Effector memory CD4-positive, alpha-beta T cell (primary cell): ENCODE results near the gene PCBP3.

Experiments used
- DNase-seq, 3 donors: peaks; one replicate each; pipeline ENCODE4 v3.0.0-alpha.2; 2020
- H3K27ac ChIP-seq: 2 replicates; pipeline ENCODE4 v1.7.0; 2013; ENCODE audit warnings: mild to moderate bottlenecking, low read length, moderate library complexity; ENCODE audit not compliant: insufficient read depth, poor library complexity, severe bottlenecking
- H3K27me3 ChIP-seq: replicated peaks from 2 replicates; pipeline ENCODE4 v1.7.0; 2013; ENCODE audit warnings: mild to moderate bottlenecking, low read length; ENCODE audit not compliant: insufficient read depth, control insufficient read depth, poor library complexity, severe bottlenecking
- H3K36me3 ChIP-seq: 2 replicates; pipeline ENCODE4 v1.7.0; 2013; ENCODE audit warnings: mild to moderate bottlenecking, low read length, moderate library complexity; ENCODE audit not compliant: control insufficient read depth, insufficient read depth
- H3K4me1 ChIP-seq: 2 replicates; pipeline ENCODE4 v1.7.0; 2013; ENCODE audit warnings: low read length, mild to moderate bottlenecking; ENCODE audit not compliant: control insufficient read depth, insufficient read depth, poor library complexity, severe bottlenecking
- H3K4me3 ChIP-seq: 2 replicates; pipeline ENCODE4 v1.7.0; 2013; ENCODE audit warnings: low read length, low read depth, mild to moderate bottlenecking; ENCODE audit not compliant: insufficient read depth, poor library complexity, severe bottlenecking
- H3K9me3 ChIP-seq: 2 replicates; pipeline ENCODE4 v1.7.0; 2013; ENCODE audit warnings: mild to moderate bottlenecking, low read length, moderate library complexity; ENCODE audit not compliant: control insufficient read depth

Gene PCBP3

GRCh38 chr21:45937721-45938452, 294.4 kb downstream of the PCBP3 start:
- no peak overlapping the region for H3K27ac ChIP-seq
- H3K36me3 ChIP-seq: no peaks in the 10 kb centered on the region
- H3K4me3 ChIP-seq: no peak overlapping the region
- H3K4me1 ChIP-seq: no peaks in the 10 kb centered on the region
- H3K9me3 ChIP-seq: no peaks in the 10 kb centered on the region
- H3K27me3 ChIP-seq: no peaks in the 10 kb centered on the region
- DNase-seq: no peak

GRCh38 chr21:45938453-45938755, 294.9 kb downstream of the PCBP3 start:
- Histone ChIP-seq H3K27ac (no peak overlapping the region), H3K36me3 (no peaks in the 10 kb centered on the region), H3K4me3 (no peak overlapping the region), H3K9me3 (no peaks in the 10 kb centered on the region), H3K27me3 (no peaks in the 10 kb centered on the region), H3K4me1 (no peaks in the 10 kb centered on the region)
- no peak for DNase-seq

GRCh38 chr21:45938811-45939520, 295.4 kb downstream of the PCBP3 start:
- H3K4me1 ChIP-seq: no peaks in the 10 kb centered on the region
- no peak overlapping the region for H3K4me3 ChIP-seq
- no peaks in the 10 kb centered on the region for H3K27me3 ChIP-seq
- H3K36me3 ChIP-seq: no peaks in the 10 kb centered on the region
- DNase-seq: no peak
- no peak overlapping the region for H3K27ac ChIP-seq
- no peaks in the 10 kb centered on the region for H3K9me3 ChIP-seq

GRCh38 chr21:45939521-45940045, 296.1 kb downstream of the PCBP3 start:
- no peak for DNase-seq
- no peaks in the 10 kb centered on the region for H3K36me3 ChIP-seq
- H3K27ac ChIP-seq: no peak overlapping the region
- no peak overlapping the region for H3K4me3 ChIP-seq
- no peaks in the 10 kb centered on the region for H3K9me3 ChIP-seq
- H3K4me1 ChIP-seq: no peaks in the 10 kb centered on the region
- no peaks in the 10 kb centered on the region for H3K27me3 ChIP-seq

GRCh38 chr21:45940091-45940490, 296.6 kb downstream of the PCBP3 start:
- H3K4me1 ChIP-seq: no peaks in the 10 kb centered on the region
- no peaks in the 10 kb centered on the region for H3K36me3 ChIP-seq
- no peaks in the 10 kb centered on the region for H3K27me3 ChIP-seq
- DNase-seq: no peak
- H3K4me3 ChIP-seq: no peak overlapping the region
- no peak overlapping the region for H3K27ac ChIP-seq
- H3K9me3 ChIP-seq: no peaks in the 10 kb centered on the region

GRCh38 chr21:45940621-45941337, 297.3 kb downstream of the PCBP3 start:
- Histone ChIP-seq H3K27me3 (no peaks in the 10 kb centered on the region), H3K9me3 (no peaks in the 10 kb centered on the region), H3K36me3 (no peaks in the 10 kb centered on the region), H3K4me1 (no peaks in the 10 kb centered on the region), H3K4me3 (no peak overlapping the region), H3K27ac (no peak overlapping the region)
- no peak for DNase-seq

- Histone ChIP-seq H3K27ac (no peak overlapping the region), H3K4me1 (no peaks in the 10 kb centered on the region), H3K36me3 (no peaks in the 10 kb centered on the region), H3K27me3 (no peaks in the 10 kb centered on the region), H3K4me3 (no peak overlapping the region), H3K9me3 (no peaks in the 10 kb centered on the region)
- no peak for DNase-seq
Measured at GRCh38 chr21:45941338-45941710, 297.8 kb downstream of the PCBP3 start.

- H3K9me3 ChIP-seq: no peaks in the 10 kb centered on the region
- no peaks in the 10 kb centered on the region for H3K36me3 ChIP-seq
- H3K27me3 ChIP-seq: no peaks in the 10 kb centered on the region
- no peak overlapping the region for H3K4me3 ChIP-seq
- no peaks in the 10 kb centered on the region for H3K4me1 ChIP-seq
- no peak for DNase-seq
- H3K27ac ChIP-seq: no peak overlapping the region
Measured at GRCh38 chr21:45941717-45942546, 298.4 kb downstream of the PCBP3 start.

- no peaks in the 10 kb centered on the region for H3K27me3 ChIP-seq
- H3K4me1 ChIP-seq: no peaks in the 10 kb centered on the region
- H3K4me3 ChIP-seq: no peak overlapping the region
- H3K36me3 ChIP-seq: no peaks in the 10 kb centered on the region
- no peaks in the 10 kb centered on the region for H3K9me3 ChIP-seq
- DNase-seq: no peak
- no peak overlapping the region for H3K27ac ChIP-seq
Measured at GRCh38 chr21:45942755-45943629, 299.5 kb downstream of the PCBP3 start.
